Fibroblast of lung (primary cell): ENCODE measurements around the gene GMPR.

Source experiments
- CTCF ChIP-seq, 2 donors: IDR thresholded peaks in 1 of 2; conservative IDR thresholded peaks in 1 of 2; 1 replicate in 1 of 2; 2 replicates in 1 of 2; pipeline ENCODE4 v1.5.1; 2011 to 2012; ENCODE audit warnings: low read length in 2 of 2, control low read depth in 1 of 2, inconsistent platforms in 1 of 2, low read depth in 1 of 2, mild to moderate bottlenecking in 1 of 2
- EZH2 ChIP-seq: IDR thresholded peaks from 2 replicates; pipeline ENCODE4 v1.5.1; 2012; ENCODE audit warnings: low read length, control low read depth, mild to moderate bottlenecking; ENCODE audit errors: missing control alignments

GRCh38 chr6:16295060-16295459, 56.7 kb downstream of the GMPR start:
- TF ChIP-seq CTCF (conservative IDR thresholded peaks at IDR 0.05 in 1 of 2, IDR thresholded peaks at IDR 0.05 in 1 of 2; ENCODE audit: low read depth in 1 of 2, low read length in 2 of 2), result no peak
- no peak for TF ChIP-seq EZH2
